SU-DHL-6 (cell line): ENCODE measurements around the gene CHST1.

Experiments used
- H2AFZ ChIP-seq: fragments of 200-600 bp; sonication (generic); 2 replicates; pipeline ENCODE4 v1.6.1; 2014; ENCODE audit warnings: low read depth, mild to moderate bottlenecking, moderate library complexity, mixed read lengths, antibody characterized with exemption, low read length; ENCODE audit not compliant: severe bottlenecking
- H3F3A ChIP-seq: fragments of 200-600 bp; shearing (Covaris generic); 2 replicates; pipeline ENCODE4 v1.6.0; 2016; ENCODE audit warnings: antibody characterized with exemption, mild to moderate bottlenecking; ENCODE audit not compliant: insufficient read depth
- H3K27ac ChIP-seq: fragments of 200-600 bp; sonication (generic); 2 replicates; pipeline ENCODE4 v1.5.1; 2016; ENCODE audit warnings: low read depth, mild to moderate bottlenecking, low read length, moderate library complexity, mixed read lengths
- H3K27me3 ChIP-seq: fragments of 200-600 bp; sonication (generic), shearing (Covaris generic); 2 replicates; pipeline ENCODE4 v1.6.0; 2014; ENCODE audit warnings: mild to moderate bottlenecking, low read length
- H3K36me3 ChIP-seq: fragments of 200-600 bp; sonication (generic); 2 replicates; pipeline ENCODE4 v1.6.1; 2014; ENCODE audit warnings: mild to moderate bottlenecking, low read length, mixed read lengths
- H3K4me2 ChIP-seq: fragments of 300-600, 200-600 bp; shearing (Covaris generic), sonication (generic); 2 replicates; pipeline ENCODE4 v1.6.0; 2014; ENCODE audit warnings: low read length, low read depth, mild to moderate bottlenecking; ENCODE audit not compliant: poor library complexity, severe bottlenecking
- H3K4me3 ChIP-seq: fragments of 200-600 bp; sonication (generic); 2 replicates; pipeline ENCODE4 v1.5.1; 2014; ENCODE audit warnings: antibody characterized with exemption, low read length, mild to moderate bottlenecking, mixed read lengths; ENCODE audit not compliant: insufficient read depth, poor library complexity, severe bottlenecking
- H3K79me2 ChIP-seq: fragments of 200-600 bp; sonication (generic); 2 replicates; pipeline ENCODE4 v1.6.1; 2014; ENCODE audit warnings: mild to moderate bottlenecking, low read length, moderate library complexity; ENCODE audit not compliant: insufficient read depth
- H3K9ac ChIP-seq: fragments of 200-600 bp; sonication (generic); 2 replicates; pipeline ENCODE4 v1.7.0; 2014; ENCODE audit warnings: mild to moderate bottlenecking, low read length
- H3K9me2 ChIP-seq: fragments of 200-600 bp; sonication (generic); replicated peaks from 2 replicates; pipeline ENCODE4 v1.6.1; 2014; ENCODE audit warnings: low read length; ENCODE audit not compliant: insufficient read depth
- H3K9me3 ChIP-seq: fragments of 200-600 bp; sonication (generic); 2 replicates; pipeline ENCODE4 v1.6.1; 2014; ENCODE audit warnings: low read length, mixed read lengths; ENCODE audit not compliant: insufficient read depth
- H4K20me1 ChIP-seq: fragments of 200-600 bp; sonication (generic); 2 replicates; pipeline ENCODE4 v1.6.1; 2014; ENCODE audit warnings: low read depth, mild to moderate bottlenecking, antibody characterized with exemption, low read length, moderate library complexity, mixed read lengths
- CTCF ChIP-seq: fragments of 200-600 bp; sonication (generic); IDR thresholded peaks from one replicate; pipeline ENCODE4 v1.5.1; 2017; ENCODE audit warnings: antibody characterized with exemption, mild to moderate bottlenecking, low read length, moderate library complexity; ENCODE audit not compliant: insufficient read depth, poor library complexity, severe bottlenecking
- EZH2phosphoT487 ChIP-seq: fragments of 200-600 bp; sonication (generic), shearing (Covaris generic); conservative IDR thresholded peaks from 2 replicates; pipeline ENCODE4 v1.6.1; 2018; ENCODE audit warnings: mild to moderate bottlenecking, antibody characterized with exemption, low read length, moderate library complexity, mixed read lengths

CHST1 gene

GRCh38 chr11:45675646-45676045 lies 10.2 kb upstream of the CHST1 start:
- TF ChIP-seq CTCF, result no peak
- TF ChIP-seq EZH2phosphoT487, result no peak
- Histone ChIP-seq H2AFZ (no peak overlapping the region), H3K79me2 (no peaks in the 10 kb centered on the region)

GRCh38 chr11:45674481-45675190 lies 9.2 kb upstream of the CHST1 start:
- Histone ChIP-seq H3F3A (no peaks in the 10 kb centered on the region), H3K4me2 (no peak overlapping the region), H3K4me3 (no peak overlapping the region), H3K9ac (no peak overlapping the region), H3K36me3 (no peaks in the 10 kb centered on the region), H3K9me2 (no peaks in the 10 kb centered on the region), H3K27me3 (no peaks in the 10 kb centered on the region), H4K20me1 (no peaks in the 10 kb centered on the region), H3K79me2 (no peaks in the 10 kb centered on the region), H3K9me3 (no peaks in the 10 kb centered on the region), H2AFZ (no peak overlapping the region), H3K27ac (no peak overlapping the region)
- TF ChIP-seq CTCF (no peak), EZH2phosphoT487 (no peak)

More at GRCh38 chr11:45675646-45676045, 10.2 kb upstream of the CHST1 start:
- Histone ChIP-seq H3K9ac (no peak overlapping the region), H3K27me3 (no peaks in the 10 kb centered on the region), H3K27ac (no peak overlapping the region), H3K9me2 (no peaks in the 10 kb centered on the region), H3K36me3 (no peaks in the 10 kb centered on the region), H3K9me3 (no peaks in the 10 kb centered on the region), H3K4me2 (no peak overlapping the region), H3F3A (no peaks in the 10 kb centered on the region), H4K20me1 (no peaks in the 10 kb centered on the region), H3K4me3 (no peak overlapping the region)

- Histone ChIP-seq H3F3A (no peaks in the 10 kb centered on the region), H3K4me2 (no peak overlapping the region), H3K9me3 (no peaks in the 10 kb centered on the region), H3K36me3 (no peaks in the 10 kb centered on the region), H4K20me1 (no peaks in the 10 kb centered on the region), H3K79me2 (no peaks in the 10 kb centered on the region), H2AFZ (no peak overlapping the region), H3K9ac (no peak overlapping the region), H3K9me2 (no peaks in the 10 kb centered on the region), H3K27ac (no peak overlapping the region), H3K27me3 (no peaks in the 10 kb centered on the region), H3K4me3 (no peak overlapping the region)
- TF ChIP-seq EZH2phosphoT487 (no peak), CTCF (no peak)
These were observed 8.0 kb upstream of the CHST1 start for GRCh38 chr11:45673441-45673840.
